Measurements from ENCODE around the gene BPIFB6.

BPIFB6 gene

DNA sequence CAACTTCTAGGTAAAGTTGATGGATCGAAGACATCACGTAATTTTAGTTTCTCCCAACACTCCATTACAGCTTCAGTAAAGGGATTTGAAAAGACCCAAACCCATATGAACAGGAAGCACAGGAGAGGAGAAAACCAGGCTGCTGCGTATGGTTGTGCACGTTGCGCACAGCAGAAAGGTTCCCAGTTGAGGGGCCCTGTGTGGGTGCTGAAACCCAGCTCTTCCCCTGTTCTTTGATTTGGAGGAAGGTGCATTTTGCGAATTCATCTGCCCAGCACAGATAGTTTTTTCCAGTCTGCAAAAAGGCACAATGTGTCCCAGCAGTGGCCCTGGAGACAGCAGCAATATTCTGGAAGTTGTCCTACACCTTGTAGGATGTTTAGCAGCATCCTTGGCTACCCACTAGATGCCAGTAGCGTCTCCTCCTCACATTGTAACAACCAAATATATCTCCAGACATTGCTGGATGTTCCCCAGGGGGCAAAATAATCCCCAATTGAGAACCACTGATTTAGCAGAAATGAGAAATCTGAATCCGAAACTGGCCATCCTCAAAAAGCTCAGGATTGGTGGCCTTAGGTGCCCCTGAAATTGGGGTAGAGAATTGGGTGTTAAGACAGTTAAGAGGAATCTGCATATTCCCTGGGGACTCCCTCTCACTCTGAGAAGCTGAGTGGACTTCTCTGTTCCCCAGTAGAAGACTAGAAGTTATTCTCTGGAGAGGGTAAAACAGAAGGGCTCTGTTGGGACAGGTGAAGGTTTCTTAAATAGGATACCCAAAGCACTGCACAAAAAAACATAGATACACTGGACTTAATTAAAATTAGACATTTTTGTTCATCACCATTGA, 39.4 kb upstream of the BPIFB6 start:
- TF ChIP-seq CTCF (IDR thresholded peaks at IDR 0.05; ENCODE audit: low read depth, low read length) = no peak
- DNase-seq (ENCODE audit: low read depth in 2 of 2) = no peak
- no peak overlapping the region for H3K4me3 ChIP-seq (replicated peaks in 1 of 2; ENCODE audit: low read depth in 2 of 2, low read length in 2 of 2)

GRCh38 chr20:32993496-32994050, 37.9 kb upstream of the BPIFB6 start:
- no peak overlapping the region for H3K4me3 ChIP-seq (replicated peaks in 1 of 2; ENCODE audit: low read depth in 2 of 2, low read length in 2 of 2)
- TF ChIP-seq CTCF (IDR thresholded peaks at IDR 0.05; ENCODE audit: low read depth, low read length) = no peak
- DNase-seq (ENCODE audit: low read depth in 2 of 2) = no peak

GRCh38 chr20:32995802-32996201, 35.6 kb upstream of the BPIFB6 start:
- TF ChIP-seq CTCF (IDR thresholded peaks at IDR 0.05; ENCODE audit: low read depth, low read length) = no peak
- no peak for DNase-seq (ENCODE audit: low read depth in 2 of 2)
- H3K4me3 ChIP-seq (replicated peaks in 1 of 2; ENCODE audit: low read depth in 2 of 2, low read length in 2 of 2) = no peak overlapping the region

DNA sequence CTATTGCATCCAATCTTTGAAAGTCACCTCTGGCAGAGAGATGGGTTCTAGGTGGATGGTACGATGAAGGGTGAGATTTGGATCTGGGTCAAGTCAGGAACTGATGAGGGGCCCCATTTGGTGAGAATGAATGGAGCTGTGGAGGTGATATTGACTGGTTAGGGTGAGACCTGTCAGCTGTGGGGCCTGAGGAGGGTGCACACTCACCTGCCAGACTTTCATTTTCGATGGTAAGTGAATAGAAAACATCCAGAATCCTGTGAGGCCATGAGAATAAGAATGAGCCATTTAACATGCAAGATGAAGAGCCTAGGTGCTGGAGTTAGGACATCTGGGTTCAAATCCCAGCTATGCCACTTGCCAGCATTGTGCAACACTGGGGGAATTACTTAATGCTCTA, 34.0 kb upstream of the BPIFB6 start:
- no peak for DNase-seq (ENCODE audit: low read depth in 2 of 2)
- no peak for TF ChIP-seq CTCF (IDR thresholded peaks at IDR 0.05; ENCODE audit: low read depth, low read length)
- H3K4me3 ChIP-seq (replicated peaks in 1 of 2; ENCODE audit: low read depth in 2 of 2, low read length in 2 of 2) = no peak overlapping the region

GRCh38 chr20:32999603-33000250, 31.7 kb upstream of the BPIFB6 start:
- no peak overlapping the region for H3K4me3 ChIP-seq (replicated peaks in 1 of 2; ENCODE audit: low read depth in 2 of 2, low read length in 2 of 2)
- TF ChIP-seq CTCF (IDR thresholded peaks at IDR 0.05; ENCODE audit: low read depth, low read length) = no peak
- peak in 1 of 2 donors; percentile 43 for DNase-seq (ENCODE audit: low read depth in 2 of 2)

DNA sequence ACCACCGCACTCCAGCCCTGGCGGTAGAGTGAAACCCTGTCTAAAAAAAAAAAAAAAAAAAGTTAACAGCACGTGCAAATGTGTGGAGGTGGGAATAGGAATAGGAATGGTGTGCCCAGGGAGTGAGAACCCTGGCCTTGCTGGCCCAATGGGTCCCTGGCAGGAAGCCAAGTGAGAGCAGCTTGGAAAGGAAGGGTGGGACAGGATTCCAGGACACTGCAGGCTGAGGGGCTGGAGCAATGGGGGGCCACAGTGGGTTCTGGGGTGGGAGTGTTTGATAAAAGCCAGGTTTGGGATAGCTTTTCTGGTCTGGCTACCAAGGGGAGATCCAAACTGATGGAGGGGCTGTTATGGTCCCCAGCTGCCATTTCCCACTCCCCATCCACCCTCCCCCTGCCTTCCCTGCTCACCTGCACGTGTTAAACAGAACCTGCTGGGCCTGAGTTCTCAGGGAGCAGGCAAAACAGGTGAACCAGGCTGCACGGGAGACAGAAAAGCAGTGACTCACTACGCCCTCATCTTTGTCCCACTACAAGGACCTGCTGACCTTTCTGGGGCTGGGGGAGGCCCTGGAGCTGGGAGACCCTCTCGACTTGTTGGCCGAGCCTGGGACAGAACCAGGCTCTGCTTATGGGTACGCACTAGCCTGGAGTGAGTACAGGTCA, 30.5 kb upstream of the BPIFB6 start:
- no peak for TF ChIP-seq CTCF (IDR thresholded peaks at IDR 0.05; ENCODE audit: low read depth, low read length)
- no peak overlapping the region for H3K4me3 ChIP-seq (replicated peaks in 1 of 2; ENCODE audit: low read depth in 2 of 2, low read length in 2 of 2)
- no peak for DNase-seq (ENCODE audit: low read depth in 2 of 2)

All from cardiac fibroblast (primary cell).